Measurements from ENCODE around the gene ASIC2.
A peak's percentile ranks its signal among the peaks of the same experiment; 100 is the strongest.

The ASIC2 gene

GRCh38 chr17:33245183-33245582 lies 47.9 kb downstream of the ASIC2 start:
- DNase-seq (ENCODE audit: low spot score) (no peak), FAIRE-seq (no peak)

DNA sequence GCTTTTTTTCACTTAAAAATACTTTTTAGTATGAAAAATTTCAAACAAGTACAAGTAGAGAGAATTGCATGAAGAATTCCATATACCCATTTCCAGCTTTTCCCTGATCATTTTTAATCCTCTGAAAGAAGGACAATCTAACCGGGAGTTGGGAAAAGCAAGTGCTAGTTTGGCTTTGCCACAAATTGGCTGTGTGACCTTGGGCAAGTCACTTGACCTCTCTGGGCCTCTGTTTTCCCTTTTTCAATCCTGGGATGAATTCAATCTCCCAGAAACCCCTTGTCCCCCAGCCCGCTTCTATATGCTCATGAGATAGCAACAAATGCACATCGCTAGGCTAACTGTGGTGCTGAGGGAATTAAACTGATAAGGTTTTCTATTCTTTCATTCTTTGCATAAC lies 49.4 kb downstream of the ASIC2 start:
- DNase-seq (ENCODE audit: low spot score) (no peak), FAIRE-seq (no peak)

DNA sequence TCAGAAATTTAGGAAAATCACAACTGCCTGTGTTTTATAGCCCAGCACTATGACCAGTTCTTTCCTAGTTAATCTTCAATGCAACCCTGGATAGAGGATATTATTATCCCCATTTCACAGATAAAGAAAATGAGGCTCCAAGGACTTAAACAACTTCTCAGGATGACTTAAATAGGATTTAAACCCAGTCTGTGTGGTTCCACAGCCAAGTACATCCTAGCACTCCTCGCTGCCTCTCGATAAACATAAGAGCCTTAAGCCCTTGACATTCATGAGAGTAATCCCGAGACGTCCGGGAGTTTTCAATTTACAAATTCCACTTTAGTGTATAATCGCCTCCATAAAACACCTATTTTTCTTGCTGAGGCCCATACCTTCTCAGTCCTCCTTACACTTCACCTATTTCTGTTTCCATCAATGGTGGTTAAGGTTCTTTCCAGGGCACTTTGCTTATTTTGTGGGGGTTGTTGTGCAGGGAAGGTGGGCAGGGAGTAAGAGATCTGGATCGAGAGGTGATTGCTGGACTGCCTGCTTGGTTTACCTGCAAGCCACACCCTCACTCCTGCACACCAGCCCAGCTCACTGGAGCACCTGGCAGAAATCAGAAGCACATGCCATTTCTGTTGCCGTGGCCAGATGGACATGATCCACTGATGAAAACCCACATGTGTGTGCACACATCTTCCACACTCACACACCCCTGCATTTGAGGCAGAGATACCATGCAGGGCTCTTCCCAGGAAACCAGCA lies 50.5 kb downstream of the ASIC2 start:
- no peak for FAIRE-seq
- DNase-seq (ENCODE audit: low spot score), result no peak

GRCh38 chr17:33241390-33241789 lies 51.7 kb downstream of the ASIC2 start:
- peak; percentile 52 for FAIRE-seq
- DNase-seq (ENCODE audit: low spot score), result peak; percentile 64

DNA sequence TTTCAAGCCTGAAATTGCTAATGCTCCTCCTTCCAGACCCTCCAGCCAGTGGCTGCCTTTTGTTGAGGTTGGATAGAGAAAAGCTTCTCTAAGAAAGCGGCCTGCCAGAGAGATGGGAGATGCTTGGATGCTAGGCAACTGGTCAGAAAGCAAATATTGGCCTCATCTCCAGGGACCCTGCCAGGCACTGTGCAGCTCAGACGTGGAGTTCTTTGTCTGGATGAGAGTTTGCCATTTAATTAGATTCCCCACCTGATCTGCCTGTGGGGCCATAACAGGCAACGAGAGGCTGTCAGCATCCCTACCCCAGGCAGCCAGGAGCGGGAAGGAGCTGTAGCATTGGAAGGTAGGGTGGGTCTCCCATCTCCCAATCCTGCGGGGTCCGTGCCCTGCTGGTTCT lies 52.7 kb downstream of the ASIC2 start:
- FAIRE-seq, result no peak
- DNase-seq (ENCODE audit: low spot score), result no peak

GRCh38 chr17:33239702-33240101 lies 53.4 kb downstream of the ASIC2 start:
- FAIRE-seq (no peak), DNase-seq (ENCODE audit: low spot score) (no peak)

GRCh38 chr17:33234930-33235685 lies 58.0 kb downstream of the ASIC2 start:
- peak; percentile 94 for DNase-seq (ENCODE audit: low spot score)
- FAIRE-seq, result peak; percentile 97

DNA sequence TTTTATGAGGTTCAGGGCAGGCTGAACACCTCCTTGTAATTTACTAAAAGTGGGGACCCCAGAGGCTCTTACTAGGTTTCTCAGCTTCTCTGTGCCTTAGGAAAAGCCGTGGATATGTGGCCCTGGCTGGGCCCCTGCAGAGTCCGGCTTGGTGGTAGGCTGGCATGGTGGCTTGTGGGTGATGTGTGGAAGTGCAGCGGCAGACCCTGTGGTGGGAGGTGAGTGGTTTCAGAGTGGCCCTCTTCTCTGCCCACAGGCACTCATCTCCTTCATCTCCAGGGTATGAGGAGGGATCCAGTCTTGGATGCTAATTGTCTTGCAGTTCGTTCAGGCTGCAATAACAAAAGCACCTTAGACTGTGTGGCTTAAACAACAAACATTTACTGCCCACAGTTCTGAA lies 58.9 kb downstream of the ASIC2 start:
- FAIRE-seq (no peak), DNase-seq (ENCODE audit: low spot score) (no peak)

DNA sequence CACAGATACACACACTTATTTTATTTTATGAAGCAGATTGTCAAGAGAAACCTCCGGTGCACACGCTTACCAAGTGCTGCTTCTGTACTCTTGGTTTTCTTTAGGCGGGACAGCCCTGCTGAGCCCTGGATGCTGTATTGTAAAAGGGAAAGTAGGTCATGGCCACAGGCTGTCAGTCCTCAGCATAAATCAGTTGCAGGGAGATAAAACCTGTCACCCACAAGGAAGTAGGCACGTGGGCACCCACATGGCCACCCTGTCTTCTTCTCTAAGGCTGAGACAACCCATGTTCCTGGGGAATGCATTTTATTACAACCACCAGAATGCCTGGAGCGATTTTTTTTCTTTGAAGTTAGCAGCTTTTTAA lies 59.3 kb downstream of the ASIC2 start:
- DNase-seq (ENCODE audit: low spot score) (no peak), FAIRE-seq (no peak)

GRCh38 chr17:33229499-33229898 lies 63.6 kb downstream of the ASIC2 start:
- FAIRE-seq (no peak), DNase-seq (ENCODE audit: low spot score) (no peak)

DNA sequence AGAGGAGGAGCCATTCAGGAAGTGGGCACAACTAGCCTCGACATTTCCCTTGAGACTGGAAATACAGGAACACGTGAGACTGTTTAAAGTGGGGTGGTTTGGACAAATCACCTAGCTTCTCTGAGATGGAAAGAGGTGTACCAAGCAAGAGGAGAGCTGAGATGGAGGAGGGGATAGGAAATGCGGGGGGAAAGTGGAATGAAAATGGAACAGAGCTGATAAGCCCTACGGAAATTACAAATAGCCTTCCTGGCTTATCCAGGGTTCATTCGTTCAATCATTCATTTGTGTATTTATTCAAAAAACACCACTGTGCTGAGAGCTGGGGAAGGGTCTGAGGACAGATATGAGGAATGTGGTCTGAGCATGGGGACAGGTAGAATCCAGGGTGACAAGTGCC lies 64.1 kb downstream of the ASIC2 start:
- FAIRE-seq, result no peak

DNA sequence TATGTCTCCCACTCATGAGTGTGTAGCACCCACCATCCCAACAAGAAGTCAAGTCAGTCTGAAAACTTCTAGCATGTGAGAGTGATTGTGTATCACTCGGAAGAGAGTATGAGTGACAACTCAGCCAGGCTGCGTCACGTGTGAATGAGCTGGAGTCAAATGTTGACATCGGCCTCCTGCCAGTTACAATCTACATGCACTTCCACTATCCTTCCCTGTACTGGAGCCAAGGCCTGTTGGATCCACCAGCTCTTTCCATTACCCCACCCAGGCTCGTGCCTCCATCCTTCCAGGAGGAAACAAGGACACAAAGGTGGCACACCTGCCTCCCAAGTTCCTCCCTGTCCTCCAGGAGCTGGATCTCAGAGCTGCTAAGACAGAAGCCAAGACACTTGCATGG lies 64.5 kb downstream of the ASIC2 start:
- DNase-seq (ENCODE audit: low spot score) (no peak), FAIRE-seq (no peak)

More for the DNA sequence above, 64.1 kb downstream of the ASIC2 start:
- DNase-seq (ENCODE audit: low spot score), result no peak

DNA sequence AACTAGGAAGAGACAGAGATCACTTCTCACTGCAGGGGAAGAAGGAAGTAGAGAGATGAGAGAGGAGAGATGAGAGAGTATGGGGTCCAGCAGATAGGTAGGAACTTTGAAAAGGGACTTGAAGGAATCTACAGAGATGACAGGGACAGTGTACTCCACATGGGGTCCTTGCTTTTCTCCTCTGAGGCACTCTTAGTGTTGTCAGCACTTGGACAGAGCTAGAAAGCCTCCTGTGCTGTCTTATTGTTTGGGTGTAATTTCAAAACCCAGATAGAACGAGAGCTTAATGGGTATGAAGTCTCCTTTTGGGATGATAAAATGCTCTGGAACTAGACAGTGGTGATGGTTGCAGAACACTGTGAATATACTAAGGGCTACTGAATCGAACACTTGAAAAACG lies 65.2 kb downstream of the ASIC2 start:
- no peak for DNase-seq (ENCODE audit: low spot score)
- no peak for FAIRE-seq

GRCh38 chr17:33225994-33226393 lies 67.1 kb downstream of the ASIC2 start:
- FAIRE-seq (no peak), DNase-seq (ENCODE audit: low spot score) (no peak)

GRCh38 chr17:33225509-33225908 lies 67.6 kb downstream of the ASIC2 start:
- DNase-seq (ENCODE audit: low spot score) (no peak), FAIRE-seq (no peak)

- no peak for DNase-seq (ENCODE audit: low spot score)
- FAIRE-seq, result no peak
Measured at GRCh38 chr17:33220036-33220435, 73.1 kb downstream of the ASIC2 start.

- FAIRE-seq, result no peak
- no peak for DNase-seq (ENCODE audit: low spot score)
Measured at GRCh38 chr17:33218698-33219601, 74.1 kb downstream of the ASIC2 start.

DNA sequence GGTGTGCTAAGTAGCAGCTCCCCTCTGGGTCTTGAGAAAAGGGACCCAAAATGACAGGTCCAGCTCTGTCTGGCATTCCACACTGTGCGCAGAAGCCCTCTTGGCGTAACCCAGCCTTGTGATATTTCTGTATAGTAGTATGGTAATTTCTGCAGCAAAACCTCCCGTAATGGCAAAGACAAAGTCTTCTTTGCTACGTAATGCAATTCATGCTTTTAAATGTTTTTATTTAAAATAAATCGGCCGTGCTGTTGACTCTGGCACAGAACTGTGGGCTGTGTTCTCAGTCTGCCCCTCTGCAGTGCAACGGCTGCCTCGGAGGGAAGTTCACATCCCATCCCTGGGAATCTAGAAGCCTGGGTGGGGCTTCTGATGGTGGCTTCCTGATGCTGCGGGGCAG lies 75.2 kb downstream of the ASIC2 start:
- DNase-seq (ENCODE audit: low spot score), result no peak
- FAIRE-seq, result no peak

DNA sequence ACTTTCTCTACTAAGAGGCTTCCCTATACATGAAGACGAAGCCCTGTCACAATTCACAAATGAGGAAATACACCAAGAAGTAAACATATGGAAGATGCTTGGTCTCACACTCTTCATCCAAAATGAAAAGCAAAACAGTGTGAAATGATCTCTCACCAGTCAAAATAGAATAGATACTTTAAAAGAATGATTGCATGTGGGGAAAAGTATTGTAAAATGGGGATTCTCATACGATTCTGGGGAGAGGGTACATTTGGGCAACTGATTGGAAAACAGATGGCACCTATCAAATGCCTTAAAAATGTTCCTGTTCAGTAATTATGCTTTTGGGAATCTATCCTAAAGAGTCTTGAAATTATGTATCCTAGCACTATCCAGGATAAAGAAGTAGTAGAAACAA lies 78.1 kb downstream of the ASIC2 start:
- DNase-seq (ENCODE audit: low spot score), result no peak
- FAIRE-seq, result no peak

GRCh38 chr17:33210285-33210684 lies 82.8 kb downstream of the ASIC2 start:
- FAIRE-seq, result no peak

GRCh38 chr17:33209671-33210070 lies 83.4 kb downstream of the ASIC2 start:
- DNase-seq (ENCODE audit: low spot score) (peak; percentile 55), FAIRE-seq (no peak)

More at GRCh38 chr17:33210285-33210684, 82.8 kb downstream of the ASIC2 start:
- DNase-seq (ENCODE audit: low spot score), result no peak

- no peak for FAIRE-seq
- DNase-seq (ENCODE audit: low spot score), result no peak
Measured at GRCh38 chr17:33207231-33207630, 85.9 kb downstream of the ASIC2 start.

Measured in RCC 7860 (cell line).